Sigmoid colon (tissue), 4 donors: ENCODE results near the gene NAA15.

Source experiments
- EP300 ChIP-seq, 4 donors: sonication (generic); formaldehyde crosslinking; IDR thresholded peaks; one replicate each; pipeline ENCODE4 v1.6.1; 2017; ENCODE audit warnings: antibody characterized with exemption in 4 of 4
- POLR2A ChIP-seq, 2 donors: fragments of 450-650 bp; IDR thresholded peaks; one replicate each; pipeline ENCODE4 v1.6.1; 2016; ENCODE audit warnings: antibody characterized with exemption in 2 of 2, mild to moderate bottlenecking in 2 of 2, moderate library complexity in 2 of 2
- POLR2AphosphoS5 ChIP-seq, 4 donors: sonication (generic); formaldehyde crosslinking; IDR thresholded peaks; one replicate each; pipeline ENCODE4 v1.6.1; 2017; ENCODE audit warnings: antibody characterized with exemption in 4 of 4
- TF ChIP-seq, protein P1 (sequence below), 4 experiments: fragments of 450-650 bp in 3 of 4; fragments of 200-600 bp in 1 of 4; IDR thresholded peaks; one replicate each; pipeline ENCODE4 v1.5.1; 2016 to 2019; ENCODE audit warnings: antibody characterized with exemption in 4 of 4, mild to moderate bottlenecking in 3 of 4, moderate library complexity in 2 of 4

DNA sequence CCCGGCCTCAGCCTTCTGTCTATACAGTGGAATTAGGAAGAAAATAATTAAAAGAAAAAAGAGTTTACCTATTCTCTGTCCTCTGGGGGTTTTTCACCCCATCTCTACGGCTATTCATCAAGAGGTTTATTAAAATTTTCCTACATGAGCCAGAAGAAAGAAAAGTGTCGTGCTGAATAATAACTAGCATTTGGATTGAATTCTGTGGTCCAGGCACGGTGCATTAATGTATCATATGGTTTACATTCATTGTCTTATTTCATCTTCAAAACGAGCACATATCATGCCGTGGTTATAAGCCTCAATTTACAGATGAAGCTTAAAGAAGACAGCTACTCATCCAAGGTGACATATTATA is 5.4 kb upstream of the NAA15 start:
- no peak for TF ChIP-seq POLR2A (IDR thresholded peaks at IDR 0.05)
- TF ChIP-seq, protein P1, sequence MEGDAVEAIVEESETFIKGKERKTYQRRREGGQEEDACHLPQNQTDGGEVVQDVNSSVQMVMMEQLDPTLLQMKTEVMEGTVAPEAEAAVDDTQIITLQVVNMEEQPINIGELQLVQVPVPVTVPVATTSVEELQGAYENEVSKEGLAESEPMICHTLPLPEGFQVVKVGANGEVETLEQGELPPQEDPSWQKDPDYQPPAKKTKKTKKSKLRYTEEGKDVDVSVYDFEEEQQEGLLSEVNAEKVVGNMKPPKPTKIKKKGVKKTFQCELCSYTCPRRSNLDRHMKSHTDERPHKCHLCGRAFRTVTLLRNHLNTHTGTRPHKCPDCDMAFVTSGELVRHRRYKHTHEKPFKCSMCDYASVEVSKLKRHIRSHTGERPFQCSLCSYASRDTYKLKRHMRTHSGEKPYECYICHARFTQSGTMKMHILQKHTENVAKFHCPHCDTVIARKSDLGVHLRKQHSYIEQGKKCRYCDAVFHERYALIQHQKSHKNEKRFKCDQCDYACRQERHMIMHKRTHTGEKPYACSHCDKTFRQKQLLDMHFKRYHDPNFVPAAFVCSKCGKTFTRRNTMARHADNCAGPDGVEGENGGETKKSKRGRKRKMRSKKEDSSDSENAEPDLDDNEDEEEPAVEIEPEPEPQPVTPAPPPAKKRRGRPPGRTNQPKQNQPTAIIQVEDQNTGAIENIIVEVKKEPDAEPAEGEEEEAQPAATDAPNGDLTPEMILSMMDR (IDR thresholded peaks at IDR 0.05) = no peak
- no peak for TF ChIP-seq POLR2AphosphoS5 (IDR thresholded peaks at IDR 0.05)
- no peak for TF ChIP-seq EP300 (IDR thresholded peaks at IDR 0.05)
